ENCODE data around the gene PTGR1.

DNA sequence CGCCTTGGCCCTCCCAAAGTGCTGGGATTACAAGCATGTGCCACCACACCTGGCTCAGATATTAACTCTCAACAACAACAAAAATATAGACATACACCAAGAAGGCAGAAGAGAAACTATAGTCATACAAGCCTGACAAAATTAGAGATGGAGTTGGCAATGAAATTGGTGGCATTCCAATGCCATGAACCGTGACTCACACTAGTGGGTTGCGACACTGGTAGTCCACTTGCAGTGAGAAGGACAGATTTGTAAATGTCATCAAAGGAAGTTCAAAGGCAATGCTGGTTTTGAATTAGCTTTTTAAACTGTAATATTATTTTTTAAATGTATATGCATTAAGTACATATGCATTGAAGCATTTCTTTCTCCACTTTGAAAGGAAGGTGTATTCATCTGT is 23.2 kb upstream of the PTGR1 start:
- TF ChIP-seq, protein P1, sequence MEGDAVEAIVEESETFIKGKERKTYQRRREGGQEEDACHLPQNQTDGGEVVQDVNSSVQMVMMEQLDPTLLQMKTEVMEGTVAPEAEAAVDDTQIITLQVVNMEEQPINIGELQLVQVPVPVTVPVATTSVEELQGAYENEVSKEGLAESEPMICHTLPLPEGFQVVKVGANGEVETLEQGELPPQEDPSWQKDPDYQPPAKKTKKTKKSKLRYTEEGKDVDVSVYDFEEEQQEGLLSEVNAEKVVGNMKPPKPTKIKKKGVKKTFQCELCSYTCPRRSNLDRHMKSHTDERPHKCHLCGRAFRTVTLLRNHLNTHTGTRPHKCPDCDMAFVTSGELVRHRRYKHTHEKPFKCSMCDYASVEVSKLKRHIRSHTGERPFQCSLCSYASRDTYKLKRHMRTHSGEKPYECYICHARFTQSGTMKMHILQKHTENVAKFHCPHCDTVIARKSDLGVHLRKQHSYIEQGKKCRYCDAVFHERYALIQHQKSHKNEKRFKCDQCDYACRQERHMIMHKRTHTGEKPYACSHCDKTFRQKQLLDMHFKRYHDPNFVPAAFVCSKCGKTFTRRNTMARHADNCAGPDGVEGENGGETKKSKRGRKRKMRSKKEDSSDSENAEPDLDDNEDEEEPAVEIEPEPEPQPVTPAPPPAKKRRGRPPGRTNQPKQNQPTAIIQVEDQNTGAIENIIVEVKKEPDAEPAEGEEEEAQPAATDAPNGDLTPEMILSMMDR (IDR thresholded peaks at IDR 0.05) = no peak
- TF ChIP-seq POLR2AphosphoS5 (IDR thresholded peaks at IDR 0.05) = no peak
